ENCODE data around the gene ULK4.

Gene ULK4

DNA sequence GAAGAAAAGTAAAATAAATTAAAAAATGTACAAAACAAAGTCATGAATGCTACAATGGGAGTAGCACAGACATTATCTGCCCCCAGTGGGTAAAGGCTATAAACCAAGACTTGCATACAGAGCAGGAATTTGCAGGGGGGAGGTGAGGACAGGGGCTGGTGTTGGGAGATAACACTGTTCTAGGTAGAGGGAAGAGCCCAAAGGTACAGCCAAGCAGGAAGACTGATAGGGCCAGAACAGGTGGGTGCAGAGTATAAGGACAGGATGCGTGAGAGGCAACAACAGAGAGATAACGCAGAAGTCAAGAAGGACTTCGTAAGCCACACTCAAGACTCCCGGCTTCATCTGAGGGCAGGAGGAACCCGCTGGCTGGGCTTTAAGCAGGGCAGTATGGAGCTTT is 616.1 kb downstream of the ULK4 start:
- no peak overlapping the region for H3K27ac ChIP-seq
- no peak for DNase-seq (ENCODE audit: low read depth, low spot score)

DNA sequence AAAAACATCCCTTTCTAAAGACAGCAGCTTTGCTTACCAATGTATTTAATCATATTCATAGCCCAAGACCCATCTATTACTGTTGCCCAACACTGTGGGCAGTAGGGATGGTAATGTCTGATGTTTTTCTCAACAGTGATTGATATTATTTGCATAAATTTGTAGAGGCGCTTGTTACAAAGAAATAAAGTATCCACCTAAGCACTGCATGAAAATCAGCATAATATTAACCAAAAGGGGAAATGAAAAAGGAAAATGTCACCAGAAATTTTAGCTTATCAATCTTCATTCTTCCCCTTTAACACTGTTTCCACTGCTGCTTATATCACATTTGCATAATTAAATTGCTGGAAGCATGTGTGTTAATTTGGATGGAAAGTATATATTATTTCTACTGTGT is 622.1 kb downstream of the ULK4 start:
- H3K27ac ChIP-seq = no peak overlapping the region

DNA sequence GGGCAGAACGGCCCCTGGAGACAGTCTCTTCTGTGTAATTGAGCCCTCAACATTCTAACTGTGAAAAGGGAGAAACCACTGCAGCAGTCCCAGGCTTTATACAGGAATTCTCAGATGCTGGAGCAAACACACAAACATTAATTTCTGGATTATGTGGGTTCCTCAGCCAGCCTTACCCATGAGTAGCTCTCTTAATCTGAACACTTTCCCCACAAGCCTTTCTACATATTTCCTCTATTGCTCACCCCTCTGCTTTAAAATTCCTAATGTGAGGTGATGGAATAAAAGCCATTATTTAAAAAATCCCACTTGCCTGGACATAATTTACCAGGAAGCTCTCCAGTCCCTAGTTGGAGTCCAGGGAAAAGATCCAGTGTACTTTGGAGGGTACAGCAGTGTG is 623.6 kb downstream of the ULK4 start:
- DNase-seq (ENCODE audit: low read depth, low spot score) = no peak
- no peak overlapping the region for H3K27ac ChIP-seq

More for the DNA sequence above, 622.1 kb downstream of the ULK4 start:
- no peak for DNase-seq (ENCODE audit: low read depth, low spot score)

- no peak for DNase-seq (ENCODE audit: low read depth, low spot score)
- no peak overlapping the region for H3K27ac ChIP-seq
Measured at GRCh38 chr3:41334426-41334825, 627.5 kb downstream of the ULK4 start.

GRCh38 chr3:41331041-41331440 is 630.9 kb downstream of the ULK4 start:
- H3K27ac ChIP-seq = no peak overlapping the region
- DNase-seq (ENCODE audit: low read depth, low spot score) = no peak

GRCh38 chr3:41330465-41330864 is 631.4 kb downstream of the ULK4 start:
- no peak overlapping the region for H3K27ac ChIP-seq
- no peak for DNase-seq (ENCODE audit: low read depth, low spot score)

DNA sequence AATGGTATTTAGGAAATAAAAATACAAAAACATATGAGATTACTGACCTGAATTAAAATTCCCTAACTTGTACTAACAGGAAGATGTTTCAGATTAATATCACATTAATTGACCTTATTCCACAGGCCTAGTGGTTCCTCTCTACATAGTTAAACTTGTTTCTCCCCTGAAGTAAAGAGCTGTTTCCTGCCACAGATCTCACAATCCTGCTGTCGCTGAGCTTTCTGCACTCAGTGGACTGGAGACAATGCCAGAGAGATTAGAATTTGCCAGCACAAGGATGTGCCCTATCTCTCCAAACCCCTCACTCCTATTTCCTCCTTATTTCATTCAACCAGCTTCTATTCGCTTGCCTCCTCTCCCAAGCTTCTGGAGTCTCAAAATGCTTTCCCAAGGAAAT is 632.0 kb downstream of the ULK4 start:
- H3K27ac ChIP-seq = no peak overlapping the region
- no peak for DNase-seq (ENCODE audit: low read depth, low spot score)

DNA sequence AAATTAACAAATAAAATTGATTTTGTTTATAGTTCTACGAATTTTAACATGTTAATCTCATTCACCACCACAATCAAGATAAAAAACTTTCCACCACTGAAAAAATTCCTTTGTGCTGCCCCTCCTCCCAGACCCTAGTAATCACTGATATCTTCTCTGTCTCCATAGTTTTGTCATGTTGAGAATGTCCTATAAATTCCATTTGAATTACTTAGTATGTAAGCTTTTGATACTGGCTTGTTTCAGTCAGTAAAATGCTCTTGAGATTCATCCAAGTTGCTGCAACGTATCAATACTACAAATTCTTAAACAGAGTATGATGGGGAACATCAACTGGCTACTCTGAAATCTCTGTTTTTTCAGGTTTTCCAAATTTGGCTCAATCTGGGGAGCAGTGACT is 633.0 kb downstream of the ULK4 start:
- no peak for DNase-seq (ENCODE audit: low read depth, low spot score)
- no peak overlapping the region for H3K27ac ChIP-seq

DNA sequence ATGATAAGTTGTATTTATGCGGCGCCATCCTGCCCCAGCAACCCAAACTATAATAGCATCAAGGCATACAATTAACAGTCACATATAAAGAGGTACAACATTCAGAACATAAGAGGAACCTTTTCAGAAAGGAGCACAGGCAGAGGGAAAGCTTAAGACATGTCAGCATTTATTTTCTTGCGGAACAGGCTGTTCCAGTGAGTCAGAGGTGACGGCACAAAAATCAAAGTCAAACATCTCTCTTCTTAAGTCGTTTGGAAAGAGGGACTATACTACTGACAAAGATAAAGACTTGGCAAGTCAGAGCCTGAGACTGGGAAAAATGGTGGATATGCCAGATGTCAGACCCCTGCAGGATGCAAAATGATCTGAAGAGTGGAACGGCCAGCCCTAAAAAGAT is 634.2 kb downstream of the ULK4 start:
- DNase-seq (ENCODE audit: low read depth, low spot score) = peak; percentile 39
- H3K27ac ChIP-seq = no peak overlapping the region

GRCh38 chr3:41324156-41324475 is 637.8 kb downstream of the ULK4 start:
- DNase-seq (ENCODE audit: low read depth, low spot score) = no peak
- H3K27ac ChIP-seq = no peak overlapping the region

GRCh38 chr3:41323467-41324155 is 638.3 kb downstream of the ULK4 start:
- H3K27ac ChIP-seq = no peak overlapping the region
- no peak for DNase-seq (ENCODE audit: low read depth, low spot score)

GRCh38 chr3:41321642-41321980 is 640.3 kb downstream of the ULK4 start:
- no peak overlapping the region for H3K27ac ChIP-seq
- DNase-seq (ENCODE audit: low read depth, low spot score) = no peak

DNA sequence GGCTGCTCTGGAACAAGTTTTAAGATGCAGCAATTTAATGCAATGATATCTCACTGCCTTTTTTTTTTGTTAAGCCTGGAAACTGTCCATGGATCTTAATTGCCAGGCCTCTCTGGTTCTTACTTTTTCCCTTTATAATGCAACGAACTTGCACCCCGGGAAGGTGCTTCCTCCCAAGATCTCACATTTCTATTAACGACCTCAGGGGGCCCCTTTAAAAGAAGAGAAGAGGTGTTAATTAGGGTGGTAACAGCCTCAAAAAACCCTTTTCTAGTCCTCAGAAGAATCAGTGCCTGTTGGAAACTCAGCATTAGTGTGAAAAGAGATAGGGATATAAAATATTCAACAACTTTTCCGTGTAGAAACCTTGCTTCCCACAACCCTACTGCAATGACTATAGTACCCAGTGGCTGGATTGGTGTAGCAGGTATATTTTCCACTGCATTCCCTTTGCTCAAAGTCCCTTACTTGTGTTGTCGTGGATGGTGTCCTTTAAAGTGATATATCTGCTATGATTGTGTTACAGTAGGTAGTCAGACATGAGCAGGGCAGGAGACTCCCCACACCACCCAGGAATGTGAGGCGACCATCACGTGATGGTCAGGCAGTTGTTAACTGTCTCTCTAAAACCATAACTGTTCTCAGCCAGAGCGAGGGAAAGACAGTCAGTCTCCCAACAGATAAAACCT is 640.8 kb downstream of the ULK4 start:
- DNase-seq (ENCODE audit: low read depth, low spot score) = no peak
- no peak overlapping the region for H3K27ac ChIP-seq

GRCh38 chr3:41318520-41318919 is 643.4 kb downstream of the ULK4 start:
- H3K27ac ChIP-seq = no peak overlapping the region
- no peak for DNase-seq (ENCODE audit: low read depth, low spot score)

GRCh38 chr3:41317718-41318117 is 644.2 kb downstream of the ULK4 start:
- no peak for DNase-seq (ENCODE audit: low read depth, low spot score)
- H3K27ac ChIP-seq = no peak overlapping the region

GRCh38 chr3:41317298-41317697 is 644.6 kb downstream of the ULK4 start:
- no peak for DNase-seq (ENCODE audit: low read depth, low spot score)
- no peak overlapping the region for H3K27ac ChIP-seq

- no peak overlapping the region for H3K27ac ChIP-seq
- no peak for DNase-seq (ENCODE audit: low read depth, low spot score)
Measured at GRCh38 chr3:41315126-41315525, 646.8 kb downstream of the ULK4 start.

GRCh38 chr3:41308119-41308518 is 653.8 kb downstream of the ULK4 start:
- no peak for DNase-seq (ENCODE audit: low read depth, low spot score)

DNA sequence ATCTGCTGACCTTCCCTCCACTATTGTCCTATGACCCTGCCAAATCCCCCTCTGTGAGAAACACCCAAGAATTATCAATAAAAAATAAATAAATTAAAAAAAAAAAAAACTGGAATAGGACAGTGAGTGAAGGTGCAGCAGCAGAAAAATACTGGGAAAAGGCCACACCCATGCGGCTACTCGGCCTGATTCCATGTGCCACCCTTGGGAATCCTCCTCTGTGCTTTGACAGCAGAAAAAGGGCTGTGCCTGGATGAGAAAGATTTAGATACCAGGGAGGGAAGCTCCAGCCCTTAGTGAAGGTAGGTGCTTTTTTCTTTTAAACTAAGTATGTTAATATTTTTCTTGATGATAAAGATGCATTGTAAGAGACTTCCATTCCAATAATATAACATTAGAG is 654.8 kb downstream of the ULK4 start:
- H3K27ac ChIP-seq = no peak overlapping the region
- DNase-seq (ENCODE audit: low read depth, low spot score) = no peak

More at GRCh38 chr3:41308119-41308518, 653.8 kb downstream of the ULK4 start:
- H3K27ac ChIP-seq = no peak overlapping the region

DNA sequence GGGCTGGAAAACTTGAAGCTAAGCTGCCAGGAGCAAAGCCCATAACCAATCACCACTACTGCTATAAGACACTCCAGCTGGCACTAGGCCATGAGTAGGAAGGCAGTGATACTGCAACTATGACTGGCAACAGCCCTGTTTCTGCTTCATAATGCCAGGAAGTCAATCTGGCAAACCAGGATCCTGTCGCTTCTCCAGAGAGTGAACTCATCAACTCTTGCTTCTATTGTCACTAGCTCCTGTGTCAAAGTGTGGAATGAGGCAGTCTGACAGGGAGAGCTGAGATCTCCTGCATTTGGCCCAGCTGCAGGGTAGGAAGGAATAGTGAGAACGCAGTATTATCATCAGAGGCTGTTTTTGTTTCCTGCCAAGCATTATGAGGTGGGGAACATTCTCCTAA is 657.3 kb downstream of the ULK4 start:
- DNase-seq (ENCODE audit: low read depth, low spot score) = no peak
- no peak overlapping the region for H3K27ac ChIP-seq

- DNase-seq (ENCODE audit: low read depth, low spot score) = no peak
- H3K27ac ChIP-seq = no peak overlapping the region
Measured at GRCh38 chr3:41302295-41302694, 659.6 kb downstream of the ULK4 start.

DNA sequence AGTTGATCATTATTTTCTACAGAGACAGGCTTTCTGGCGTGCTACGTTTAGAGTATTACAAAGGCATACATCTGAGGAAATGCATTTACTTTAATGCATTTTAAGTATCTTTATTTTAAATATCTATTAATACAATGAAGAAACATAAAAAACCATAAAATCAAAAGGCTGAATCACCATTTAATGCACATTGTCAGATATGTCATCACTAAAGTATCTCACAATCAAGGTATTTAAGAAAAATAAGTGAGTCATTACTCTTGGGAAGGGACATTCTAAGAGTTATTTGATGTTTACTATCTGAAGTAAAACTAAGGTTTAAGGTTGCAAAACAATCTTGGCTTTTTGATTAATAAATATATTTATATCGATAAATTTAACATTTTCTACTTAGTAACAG is 660.4 kb downstream of the ULK4 start:
- no peak for DNase-seq (ENCODE audit: low read depth, low spot score)

More for the DNA sequence above, 660.4 kb downstream of the ULK4 start:
- H3K27ac ChIP-seq = no peak overlapping the region

Data from epithelial cell of prostate (primary cell).